SK-N-SH (cell line): Measurements from ENCODE around the gene PTPRG. TPM values are rescaled to one million over a fixed set of nuclear protein-coding genes. Genes with fewer than 3 reads are reported as not detected.

Source experiments
- CTCF ChIA-PET: fragments of 300-600, 350-600 bp; formaldehyde crosslinking; extraction: SDS; loops from one replicate; lab custom pipeline; 2021; lab: Yijun Ruan, JAX
- POLR2A ChIA-PET: fragments of 350-600 bp; sonication (Branson Sonifier 250); formaldehyde crosslinking; extraction: SDS; loops from one replicate; lab custom pipeline; 2020; ENCODE audit warnings: antibody characterized with exemption, inconsistent platforms; lab: Yijun Ruan, JAX
- DNase-seq: peaks from one replicate; pipeline ENCODE4 v3.0.0; 2012
- H2AFZ ChIP-seq: fragments of 200-600 bp; sonication (generic); 2 replicates; pipeline ENCODE4 v1.8.1; 2016; ENCODE audit warnings: antibody characterized with exemption, mild to moderate bottlenecking, low read depth
- H3F3A ChIP-seq: fragments of 200-600 bp; sonication (generic); replicated peaks from 2 replicates; pipeline ENCODE3; 2016; ENCODE audit warnings: antibody characterized with exemption, mild to moderate bottlenecking; ENCODE audit not compliant: insufficient read depth
- H3K27ac ChIP-seq, 2 experiments: fragments of 200-500 bp in 1 of 2; fragments of 200-600 bp in 1 of 2; sonication (Bioruptor generic) in 1 of 2; sonication (generic), shearing (Covaris generic) in 1 of 2; 2 replicates each; pipeline versions ENCODE4 v1.5.1 to v1.6.1; 2014 to 2016; ENCODE audit warnings: low read depth in 2 of 2, inconsistent platforms in 1 of 2, low read length in 1 of 2, mild to moderate bottlenecking in 1 of 2, mixed read lengths in 1 of 2
- H3K27me3 ChIP-seq: fragments of 200-600 bp; sonication (generic), shearing (Covaris generic); 2 replicates; pipeline ENCODE4 v1.6.1; 2016; ENCODE audit warnings: mixed run types; ENCODE audit not compliant: insufficient read depth
- H3K36me3 ChIP-seq, 2 experiments: fragments of 200-500 bp in 1 of 2; fragments of 200-600 bp in 1 of 2; sonication (Bioruptor generic) in 1 of 2; sonication (generic) in 1 of 2; replicated peaks in 1 of 2; 2 replicates each; pipeline versions ENCODE3 to v1.5.1; 2014 to 2016; ENCODE audit warnings: low read length in 1 of 2, mild to moderate bottlenecking in 1 of 2; ENCODE audit not compliant: insufficient read depth in 2 of 2, control insufficient read depth in 1 of 2
- H3K4me1 ChIP-seq, 2 experiments: fragments of 200-500 bp in 1 of 2; fragments of 200-600 bp in 1 of 2; sonication (Bioruptor generic) in 1 of 2; sonication (generic), shearing (Covaris generic) in 1 of 2; 2 replicates each; pipeline versions ENCODE4 v1.5.1 to v1.6.1; 2014 to 2016; ENCODE audit warnings: low read depth in 1 of 2, low read length in 1 of 2, mixed run types in 1 of 2; ENCODE audit not compliant: insufficient read depth in 2 of 2, control insufficient read depth in 1 of 2
- H3K4me2 ChIP-seq: fragments of 200-600 bp; sonication (generic), shearing (Covaris generic); 2 replicates; pipeline ENCODE4 v1.6.1; 2017; ENCODE audit warnings: mixed run types
- H3K4me3 ChIP-seq, 2 experiments: fragments of 200-500 bp in 1 of 2; fragments of 200-600 bp in 1 of 2; sonication (Bioruptor generic) in 1 of 2; sonication (generic), shearing (Covaris generic) in 1 of 2; 2 replicates each; pipeline versions ENCODE4 v1.5.1 to v1.8.1; 2014 to 2016; ENCODE audit warnings: low read depth in 2 of 2, inconsistent platforms in 1 of 2, low read length in 1 of 2, mild to moderate bottlenecking in 1 of 2, mixed read lengths in 1 of 2, moderate library complexity in 1 of 2
- H3K79me2 ChIP-seq: fragments of 200-600 bp; sonication (generic); 2 replicates; pipeline ENCODE4 v1.8.1; 2017; ENCODE audit warnings: mild to moderate bottlenecking; ENCODE audit not compliant: insufficient read depth
- H3K9ac ChIP-seq: fragments of 200-600 bp; sonication (generic); 2 replicates; pipeline ENCODE4 v1.6.1; 2017; ENCODE audit warnings: mixed run types
- H3K9me2 ChIP-seq: fragments of 200-600 bp; sonication (generic); 2 replicates; pipeline ENCODE4 v1.6.1; 2017; ENCODE audit warnings: mixed run types
- H3K9me3 ChIP-seq: fragments of 200-600 bp; sonication (generic); 2 replicates; pipeline ENCODE4 v1.6.1; 2017; ENCODE audit warnings: mixed run types, mild to moderate bottlenecking, moderate library complexity
- H4K20me1 ChIP-seq: fragments of 200-600 bp; sonication (generic); 2 replicates; pipeline ENCODE4 v1.6.1; 2017; ENCODE audit warnings: mild to moderate bottlenecking, mixed run types; ENCODE audit not compliant: insufficient read depth
- ELF1 ChIP-seq: IDR thresholded peaks from 2 replicates; pipeline ENCODE4 v1.4.0; 2012
- EP300 ChIP-seq, 2 experiments: IDR thresholded peaks; 2 replicates each; pipeline versions ENCODE4 v1.4.0 to v1.6.1; 2012; ENCODE audit warnings: borderline replicate concordance in 1 of 2, low read depth in 1 of 2, low read length in 1 of 2
- FOXJ3 ChIP-seq: sonication (generic); formaldehyde crosslinking; IDR thresholded peaks from 2 replicates; pipeline ENCODE4 v1.5.1; 2020; ENCODE audit warnings: mild to moderate bottlenecking, missing genetic modification reagents
- FOXM1 ChIP-seq: IDR thresholded peaks from 2 replicates; pipeline ENCODE4 v1.4.0; 2012; ENCODE audit warnings: low read depth, mild to moderate bottlenecking
- GABPA ChIP-seq: IDR thresholded peaks from 2 replicates; pipeline ENCODE4 v1.4.0; 2012; ENCODE audit warnings: low read depth, mild to moderate bottlenecking
- GATA2 ChIP-seq: sonication (generic); formaldehyde crosslinking; IDR thresholded peaks from 2 replicates; pipeline ENCODE4 v1.5.0; 2020; ENCODE audit warnings: mild to moderate bottlenecking, missing genetic modification reagents
- JUND ChIP-seq: IDR thresholded peaks from 2 replicates; pipeline ENCODE4 v1.4.0; 2012
- NFIC ChIP-seq: IDR thresholded peaks from 2 replicates; pipeline ENCODE4 v1.4.0; 2012; ENCODE audit warnings: borderline replicate concordance
- NRF1 ChIP-seq: IDR thresholded peaks from 2 replicates; pipeline ENCODE4 v1.6.1; 2012; ENCODE audit warnings: low read depth, mild to moderate bottlenecking, low read length
- RCOR1 ChIP-seq: fragments of 150-350 bp; IDR thresholded peaks from 2 replicates; pipeline ENCODE4 v1.6.1; 2017; ENCODE audit warnings: antibody characterized with exemption, low read length
- RFX5 ChIP-seq: IDR thresholded peaks from 2 replicates; pipeline ENCODE4 v1.6.1; 2012; ENCODE audit warnings: mild to moderate bottlenecking, improper control_type of control experiment, low read length
- SMC3 ChIP-seq: IDR thresholded peaks from 2 replicates; pipeline ENCODE4 v1.6.1; 2012; ENCODE audit warnings: low read depth, low read length, improper control_type of control experiment
- TAF1 ChIP-seq: IDR thresholded peaks from 2 replicates; pipeline ENCODE4 v1.6.1; 2012; ENCODE audit warnings: low read depth, mild to moderate bottlenecking, low read length, moderate library complexity, borderline replicate concordance
- TCF12 ChIP-seq: IDR thresholded peaks from 2 replicates; pipeline ENCODE4 v1.4.0; 2012
- TEAD4 ChIP-seq: IDR thresholded peaks from 2 replicates; pipeline ENCODE4 v1.4.0; 2012; ENCODE audit warnings: mild to moderate bottlenecking, borderline replicate concordance; ENCODE audit not compliant: insufficient read depth
- YY1 ChIP-seq: IDR thresholded peaks from 2 replicates; pipeline ENCODE4 v1.4.0; 2012; ENCODE audit warnings: low read depth, mild to moderate bottlenecking
- WGBS: methylation state at CpG from one replicate; pipeline ENCODE4 v1.1.6; 2017; ENCODE audit warnings: low lambda C conversion rate; 5-methylcytosine and 5-hydroxymethylcytosine counted together
- polyA plus RNA-seq, 3 experiments: library from polyadenylated mRNA; depleted of rRNA; stranded (reverse); fragments of >200 nt; gene quantifications; 2 replicates each; pipeline ENCODE4 v1.2.3, GENCODE V29; 2012
- TF ChIP-seq, protein P1 (sequence below): IDR thresholded peaks from 2 replicates; pipeline ENCODE4 v1.4.0; 2012; ENCODE audit warnings: low read depth
- TF ChIP-seq, protein P2 (sequence below): IDR thresholded peaks from 2 replicates; pipeline ENCODE4; 2012
- TF ChIP-seq, protein P3 (sequence below): IDR thresholded peaks from 2 replicates; pipeline ENCODE4 v1.4.0; 2012; ENCODE audit warnings: low read depth, borderline replicate concordance
- TF ChIP-seq, protein P4 (sequence below): fragments of 150-350 bp; IDR thresholded peaks from 2 replicates; pipeline ENCODE4 v1.6.1; 2016; ENCODE audit warnings: mild to moderate bottlenecking, low read depth, low read length
- TF ChIP-seq, protein P5 (sequence below): fragments of 150-350 bp; IDR thresholded peaks from 2 replicates; pipeline ENCODE4 v1.6.1; 2017; ENCODE audit warnings: antibody characterized with exemption, low read length, low read depth, borderline replicate concordance

The PTPRG gene
- polyA plus RNA-seq, 1 of the 3 experiments (the other 2 are of a cell fraction): 14.1 TPM

DNA sequence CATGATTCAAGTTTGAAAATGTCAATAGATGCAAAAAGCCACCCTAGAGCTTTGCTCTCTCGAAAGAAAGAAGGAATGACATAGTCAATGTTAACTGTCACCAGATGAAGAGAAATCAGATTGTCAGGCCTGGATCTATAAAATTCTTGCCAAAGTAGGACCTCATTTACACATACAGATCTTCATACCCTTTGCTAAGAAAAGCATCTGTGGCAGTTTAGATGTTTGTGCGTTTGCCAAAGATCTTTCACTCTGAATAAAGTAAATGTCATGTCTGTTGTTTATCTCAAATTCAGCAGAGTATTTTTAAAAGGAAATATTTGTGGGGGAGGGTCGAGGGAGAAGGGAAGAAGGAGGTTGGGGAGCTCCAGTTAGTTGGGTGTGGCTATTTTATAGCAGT, 692.6 kb downstream of the PTPRG start:
- POLR2A ChIA-PET: no interaction called here
- TF ChIP-seq, protein P1, sequence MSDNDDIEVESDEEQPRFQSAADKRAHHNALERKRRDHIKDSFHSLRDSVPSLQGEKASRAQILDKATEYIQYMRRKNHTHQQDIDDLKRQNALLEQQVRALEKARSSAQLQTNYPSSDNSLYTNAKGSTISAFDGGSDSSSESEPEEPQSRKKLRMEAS: no peak
- TF ChIP-seq JUND: no peak
- TF ChIP-seq TCF12: no peak
- TF ChIP-seq FOXJ3 (CRISPR knock-in tag): no peak
- TF ChIP-seq SMC3: no peak
- no peak for TF ChIP-seq TEAD4
- no peak for TF ChIP-seq NRF1
- TF ChIP-seq RFX5: no peak
- Histone ChIP-seq H3K4me1 (peaks cover 0 to 10% of the 10 kb centered on the region in 2 experiments; a peak in 2 of 4 replicates), H3K27ac (no peak overlapping the region), H3K4me3 (no peak overlapping the region), H3K36me3 (peaks cover 0 to 5% of the 10 kb centered on the region in 2 experiments), H3K4me2 (no peak overlapping the region), H3F3A (peaks cover 18% of the 10 kb centered on the region), H4K20me1 (no peaks in the 10 kb centered on the region; the same call in 1 of the 2 replicates), H3K9me2 (no peaks in the 10 kb centered on the region), H3K9me3 (no peaks in the 10 kb centered on the region), H3K27me3 (no peaks in the 10 kb centered on the region), H3K9ac (no peak overlapping the region), H3K79me2 (no peaks in the 10 kb centered on the region), H2AFZ (no peak overlapping the region)
- 80% methylated on average over 3 of the region's 3 CpGs for WGBS
- no peak for DNase-seq
- CTCF ChIA-PET: interaction anchor here (0.8 kb wide), 1 partner anchor 66 kb away, joined by 3 read pairs; no protein-coding TSS in a partner anchor

DNA sequence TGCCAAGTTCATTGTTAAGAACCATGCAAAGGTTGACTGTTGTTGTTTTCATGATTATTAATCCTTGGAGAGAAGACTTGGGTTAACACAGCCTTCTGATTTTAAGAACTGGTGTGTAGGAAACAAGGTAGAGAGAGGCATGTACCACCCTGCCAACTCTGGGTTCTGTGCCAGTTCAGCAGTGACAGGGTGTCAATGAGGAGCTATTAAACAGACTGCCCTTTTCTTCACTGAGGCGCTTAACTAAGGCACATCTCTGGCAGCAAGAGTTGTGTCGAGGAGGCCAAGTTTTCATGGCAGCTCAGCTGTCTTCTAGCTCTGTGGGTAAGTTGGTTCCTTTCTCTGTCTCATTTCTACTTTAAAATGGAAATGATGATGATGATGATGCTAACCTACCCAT, 694.4 kb downstream of the PTPRG start:
- Histone ChIP-seq H3K36me3 (peaks cover 0 to 5% of the 10 kb centered on the region in 2 experiments), H3K79me2 (no peaks in the 10 kb centered on the region), H2AFZ (no peak overlapping the region), H3K9me3 (no peaks in the 10 kb centered on the region), H3K27ac (no peak overlapping the region), H3K27me3 (no peaks in the 10 kb centered on the region), H3K4me3 (no peak overlapping the region), H3K9me2 (no peaks in the 10 kb centered on the region), H3K9ac (no peak overlapping the region), H3K4me1 (peaks cover 0 to 10% of the 10 kb centered on the region in 2 experiments; a peak in 2 of 4 replicates), H3K4me2 (no peak overlapping the region), H3F3A (peaks cover 13% of the 10 kb centered on the region), H4K20me1 (no peaks in the 10 kb centered on the region)
- TF ChIP-seq GABPA: no peak
- TF ChIP-seq, protein P2, sequence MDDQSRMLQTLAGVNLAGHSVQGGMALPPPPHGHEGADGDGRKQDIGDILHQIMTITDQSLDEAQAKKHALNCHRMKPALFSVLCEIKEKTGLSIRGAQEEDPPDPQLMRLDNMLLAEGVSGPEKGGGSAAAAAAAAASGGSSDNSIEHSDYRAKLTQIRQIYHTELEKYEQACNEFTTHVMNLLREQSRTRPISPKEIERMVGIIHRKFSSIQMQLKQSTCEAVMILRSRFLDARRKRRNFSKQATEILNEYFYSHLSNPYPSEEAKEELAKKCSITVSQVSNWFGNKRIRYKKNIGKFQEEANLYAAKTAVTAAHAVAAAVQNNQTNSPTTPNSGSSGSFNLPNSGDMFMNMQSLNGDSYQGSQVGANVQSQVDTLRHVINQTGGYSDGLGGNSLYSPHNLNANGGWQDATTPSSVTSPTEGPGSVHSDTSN: no peak
- no peak for TF ChIP-seq GATA2 (CRISPR knock-in tag)
- TF ChIP-seq TCF12: no peak
- no peak for TF ChIP-seq RCOR1
- no peak for TF ChIP-seq NFIC
- TF ChIP-seq, protein P3, sequence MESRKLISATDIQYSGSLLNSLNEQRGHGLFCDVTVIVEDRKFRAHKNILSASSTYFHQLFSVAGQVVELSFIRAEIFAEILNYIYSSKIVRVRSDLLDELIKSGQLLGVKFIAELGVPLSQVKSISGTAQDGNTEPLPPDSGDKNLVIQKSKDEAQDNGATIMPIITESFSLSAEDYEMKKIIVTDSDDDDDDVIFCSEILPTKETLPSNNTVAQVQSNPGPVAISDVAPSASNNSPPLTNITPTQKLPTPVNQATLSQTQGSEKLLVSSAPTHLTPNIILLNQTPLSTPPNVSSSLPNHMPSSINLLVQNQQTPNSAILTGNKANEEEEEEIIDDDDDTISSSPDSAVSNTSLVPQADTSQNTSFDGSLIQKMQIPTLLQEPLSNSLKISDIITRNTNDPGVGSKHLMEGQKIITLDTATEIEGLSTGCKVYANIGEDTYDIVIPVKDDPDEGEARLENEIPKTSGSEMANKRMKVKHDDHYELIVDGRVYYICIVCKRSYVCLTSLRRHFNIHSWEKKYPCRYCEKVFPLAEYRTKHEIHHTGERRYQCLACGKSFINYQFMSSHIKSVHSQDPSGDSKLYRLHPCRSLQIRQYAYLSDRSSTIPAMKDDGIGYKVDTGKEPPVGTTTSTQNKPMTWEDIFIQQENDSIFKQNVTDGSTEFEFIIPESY: no peak
- TF ChIP-seq, protein P4, sequence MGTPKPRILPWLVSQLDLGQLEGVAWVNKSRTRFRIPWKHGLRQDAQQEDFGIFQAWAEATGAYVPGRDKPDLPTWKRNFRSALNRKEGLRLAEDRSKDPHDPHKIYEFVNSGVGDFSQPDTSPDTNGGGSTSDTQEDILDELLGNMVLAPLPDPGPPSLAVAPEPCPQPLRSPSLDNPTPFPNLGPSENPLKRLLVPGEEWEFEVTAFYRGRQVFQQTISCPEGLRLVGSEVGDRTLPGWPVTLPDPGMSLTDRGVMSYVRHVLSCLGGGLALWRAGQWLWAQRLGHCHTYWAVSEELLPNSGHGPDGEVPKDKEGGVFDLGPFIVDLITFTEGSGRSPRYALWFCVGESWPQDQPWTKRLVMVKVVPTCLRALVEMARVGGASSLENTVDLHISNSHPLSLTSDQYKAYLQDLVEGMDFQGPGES: no peak
- TF ChIP-seq RFX5: no peak
- TF ChIP-seq, protein P1: no peak
- TF ChIP-seq TAF1: no peak
- TF ChIP-seq FOXJ3 (CRISPR knock-in tag): no peak
- TF ChIP-seq, protein P5, sequence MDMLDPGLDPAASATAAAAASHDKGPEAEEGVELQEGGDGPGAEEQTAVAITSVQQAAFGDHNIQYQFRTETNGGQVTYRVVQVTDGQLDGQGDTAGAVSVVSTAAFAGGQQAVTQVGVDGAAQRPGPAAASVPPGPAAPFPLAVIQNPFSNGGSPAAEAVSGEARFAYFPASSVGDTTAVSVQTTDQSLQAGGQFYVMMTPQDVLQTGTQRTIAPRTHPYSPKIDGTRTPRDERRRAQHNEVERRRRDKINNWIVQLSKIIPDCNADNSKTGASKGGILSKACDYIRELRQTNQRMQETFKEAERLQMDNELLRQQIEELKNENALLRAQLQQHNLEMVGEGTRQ: no peak
- no peak for TF ChIP-seq FOXM1
- TF ChIP-seq YY1: no peak
- no peak for TF ChIP-seq EP300 (IDR thresholded peaks at IDR 0.05; ENCODE audit: borderline replicate concordance in 1 of 2, low read depth in 1 of 2, low read length in 1 of 2)
- TF ChIP-seq ELF1: no peak
- TF ChIP-seq TEAD4: no peak
- ChIA-PET CTCF (no interaction called here), POLR2A (no interaction called here)
- no peak for DNase-seq
- WGBS: 81% methylated on average over 2 of the region's 2 CpGs
